ENCODE results near the gene AGPAT2.

The AGPAT2 gene

GRCh38 chr9:136687721-136688223 is 515 bp upstream of the AGPAT2 start:
- DNase-seq, result no peak

- DNase-seq, result no peak
These were observed 793 bp downstream of the AGPAT2 start for GRCh38 chr9:136686534-136686793.

DNA sequence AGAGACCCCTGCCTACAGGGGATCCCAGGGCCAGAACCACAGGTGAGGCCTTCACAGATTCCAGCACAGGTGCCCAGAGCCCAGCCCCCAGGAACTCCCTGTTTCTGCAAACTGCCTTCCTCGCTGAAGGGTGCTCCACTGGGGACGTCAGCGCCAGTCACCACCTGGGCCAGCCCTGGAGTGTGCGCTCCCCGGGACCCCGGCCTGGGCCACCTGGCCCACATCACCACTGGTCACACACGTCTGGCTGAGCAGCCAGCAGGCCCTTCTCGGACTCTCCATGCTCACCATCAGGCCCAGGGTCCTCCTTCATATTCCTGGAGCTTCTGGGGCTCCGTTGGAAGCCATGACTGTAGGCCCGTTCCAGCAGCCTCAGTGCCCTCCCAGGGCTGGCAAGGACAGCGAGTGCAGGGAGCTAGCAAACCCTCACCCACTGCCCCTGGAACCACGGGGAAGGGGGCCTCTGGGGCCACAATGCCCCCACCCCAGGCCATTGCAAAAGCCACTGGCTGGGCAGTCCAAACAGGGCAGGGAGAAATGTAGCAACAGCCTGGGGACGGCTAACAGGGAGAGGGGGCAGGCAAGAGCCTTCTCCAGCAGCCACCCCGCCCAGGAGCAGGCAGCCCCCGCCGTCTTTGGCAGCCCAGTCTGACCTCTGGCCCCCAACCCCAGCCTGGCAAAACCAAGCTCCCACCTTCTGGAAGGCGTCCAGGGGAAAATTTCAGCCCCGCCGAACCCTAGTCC is 1.3 kb downstream of the AGPAT2 start:
- no peak for DNase-seq

DNA sequence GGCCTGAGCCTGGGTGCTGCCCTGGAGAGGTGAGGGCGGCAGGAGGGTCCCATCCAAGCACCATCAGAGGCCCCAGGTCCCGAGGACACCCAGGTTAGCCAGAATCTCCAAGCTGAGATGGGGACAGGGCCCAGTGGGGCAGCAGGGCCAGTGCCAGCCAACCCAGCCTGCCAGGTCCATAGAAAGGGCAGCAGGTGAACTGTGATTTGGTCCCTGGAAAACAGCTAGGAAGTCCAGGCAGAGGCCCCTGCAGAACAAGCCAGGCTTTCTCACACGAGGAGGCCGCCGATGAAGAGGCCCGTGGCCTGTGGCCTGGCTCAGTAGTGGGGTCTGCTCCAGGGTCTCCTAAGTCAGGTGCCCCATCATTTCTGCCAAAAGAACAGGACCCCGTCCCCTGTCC is 2.0 kb downstream of the AGPAT2 start:
- no peak for DNase-seq

- DNase-seq, result no peak
These were observed 2.5 kb downstream of the AGPAT2 start for GRCh38 chr9:136684799-136685198.

GRCh38 chr9:136684339-136684738 is 2.9 kb downstream of the AGPAT2 start:
- no peak for DNase-seq

GRCh38 chr9:136683755-136684154 is 3.5 kb downstream of the AGPAT2 start:
- no peak for DNase-seq

GRCh38 chr9:136683173-136683745 is 4.0 kb downstream of the AGPAT2 start:
- DNase-seq, result no peak

DNA sequence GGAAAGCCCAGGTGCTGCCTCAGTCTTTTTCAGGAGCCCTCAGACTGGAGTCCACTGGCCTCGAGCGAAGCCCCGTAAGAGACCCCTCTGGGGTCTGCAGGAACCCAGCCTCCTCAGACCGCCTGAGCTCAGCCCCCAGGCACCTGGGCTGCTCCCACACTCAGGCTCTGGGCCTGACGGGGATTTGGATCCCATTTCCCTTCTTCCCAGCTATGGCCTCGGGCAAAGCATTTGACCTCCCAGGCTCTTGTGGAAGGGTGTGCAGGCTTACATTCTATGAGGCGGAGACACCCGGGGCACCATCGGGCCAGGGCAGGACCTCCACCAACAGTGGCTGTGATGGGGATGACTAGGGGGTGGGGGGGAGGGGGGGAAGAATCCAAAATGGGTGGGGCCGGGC is 4.5 kb downstream of the AGPAT2 start:
- DNase-seq, result no peak

DNA sequence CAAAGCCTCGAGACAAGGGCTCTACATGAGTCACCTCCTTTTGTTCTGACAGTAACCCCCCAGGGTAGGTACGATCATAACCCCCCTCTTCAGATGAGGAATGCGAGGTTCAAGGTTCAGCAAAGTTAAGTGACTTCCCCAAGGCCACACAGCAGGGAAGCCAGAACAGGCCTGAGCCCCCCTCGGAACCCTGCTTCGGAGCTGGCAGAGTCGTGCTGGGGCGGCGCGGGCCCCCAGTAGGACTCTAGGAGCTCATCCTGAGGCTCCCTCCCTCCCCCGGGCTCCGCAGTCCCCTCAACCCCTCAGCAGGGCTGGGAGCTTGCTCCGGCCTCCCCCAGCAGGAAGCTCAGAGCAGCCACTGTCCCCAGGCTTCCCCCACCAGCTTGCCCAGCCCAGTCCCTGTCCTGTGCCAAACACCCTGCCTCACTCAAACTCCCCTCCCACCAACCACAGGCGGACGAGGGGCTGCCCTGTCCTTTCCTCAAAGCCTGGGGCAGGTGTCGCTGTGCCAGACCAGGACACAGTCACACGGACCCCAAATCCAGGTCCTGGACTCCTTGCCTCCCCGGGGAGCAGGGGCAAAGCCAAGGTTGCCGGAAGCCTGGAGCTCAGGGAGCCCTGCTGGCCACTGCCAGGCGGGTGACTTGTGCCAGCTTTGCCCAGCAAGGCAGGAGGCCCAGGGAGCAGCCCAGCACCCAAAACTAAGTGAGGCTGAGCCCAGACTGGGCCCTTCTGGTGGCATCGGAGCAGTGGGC is 5.1 kb downstream of the AGPAT2 start:
- DNase-seq, result no peak

DNA sequence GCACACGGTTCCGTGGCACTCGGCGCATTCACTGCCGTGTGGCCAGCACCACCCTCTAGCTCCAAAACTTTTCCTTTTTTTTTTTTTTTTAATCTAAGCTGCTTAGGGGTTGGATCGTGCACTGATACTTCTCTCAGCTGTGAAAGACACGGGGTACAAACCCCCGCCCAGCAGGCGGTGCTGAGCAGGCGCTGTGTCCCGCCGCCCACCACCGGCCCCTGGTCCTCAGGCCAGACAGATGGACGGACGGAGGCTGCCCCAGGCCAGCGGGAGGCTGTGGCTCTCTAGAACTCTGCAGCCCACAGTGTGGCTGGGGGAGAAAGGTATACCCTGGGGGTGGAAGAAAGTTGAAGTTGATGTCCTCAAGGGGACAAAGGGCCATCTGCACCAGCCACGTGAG is 6.2 kb downstream of the AGPAT2 start:
- DNase-seq, result no peak

DNA sequence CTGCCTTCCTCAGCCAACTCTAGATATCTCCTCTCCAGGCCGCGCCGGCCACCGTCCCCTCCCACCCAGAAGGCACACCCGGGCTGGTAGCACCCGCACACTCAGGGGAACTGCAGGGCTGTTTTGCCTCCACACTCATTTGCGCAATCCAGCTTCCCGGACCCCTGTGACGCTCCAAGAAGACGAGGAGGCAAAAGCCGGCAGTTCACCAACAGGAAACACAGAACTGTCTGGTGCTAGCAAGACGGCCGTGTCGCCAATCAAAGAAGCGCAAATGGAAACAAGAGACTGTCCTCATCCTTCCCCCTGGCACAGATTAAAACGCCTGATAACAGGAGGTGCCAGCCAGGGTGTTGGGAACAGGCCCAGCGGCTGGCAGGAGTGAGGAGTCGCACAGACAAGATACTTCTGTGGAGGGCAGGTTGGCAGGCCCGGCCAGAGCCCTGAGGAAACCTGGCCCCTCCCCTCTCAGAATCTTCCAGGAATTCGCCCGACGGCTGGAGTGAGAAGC is 7.8 kb downstream of the AGPAT2 start:
- peak; percentile 37 for DNase-seq

- DNase-seq, result no peak
These were observed 8.6 kb downstream of the AGPAT2 start for GRCh38 chr9:136678624-136679023.

DNA sequence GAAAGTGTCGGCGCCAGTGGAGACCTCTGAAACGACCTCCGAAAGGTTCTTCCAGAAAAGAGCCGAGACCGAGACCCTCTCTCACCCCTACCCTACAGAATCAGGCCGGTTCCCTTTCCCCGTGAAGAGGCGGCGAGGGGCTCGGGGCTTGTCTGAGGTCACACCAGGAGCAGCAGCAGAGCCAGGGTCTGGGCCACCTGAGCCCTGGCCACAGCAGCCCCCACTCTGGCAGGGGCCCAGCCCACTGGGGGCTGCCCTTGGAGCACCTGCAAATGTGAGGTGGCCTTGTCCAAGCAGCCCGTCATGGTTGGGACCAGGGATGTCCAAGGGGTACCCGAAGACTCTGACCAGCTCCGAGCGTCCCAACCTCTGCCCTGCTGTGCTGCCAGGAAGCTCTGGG is 9.2 kb downstream of the AGPAT2 start:
- no peak for DNase-seq

GRCh38 chr9:136676920-136677686 is 10.2 kb downstream of the AGPAT2 start:
- no peak for DNase-seq

- no peak for DNase-seq
These were observed 10.9 kb downstream of the AGPAT2 start for GRCh38 chr9:136676297-136676794.

GRCh38 chr9:136675477-136676296 is 11.6 kb downstream of the AGPAT2 start:
- DNase-seq, result no peak

DNA sequence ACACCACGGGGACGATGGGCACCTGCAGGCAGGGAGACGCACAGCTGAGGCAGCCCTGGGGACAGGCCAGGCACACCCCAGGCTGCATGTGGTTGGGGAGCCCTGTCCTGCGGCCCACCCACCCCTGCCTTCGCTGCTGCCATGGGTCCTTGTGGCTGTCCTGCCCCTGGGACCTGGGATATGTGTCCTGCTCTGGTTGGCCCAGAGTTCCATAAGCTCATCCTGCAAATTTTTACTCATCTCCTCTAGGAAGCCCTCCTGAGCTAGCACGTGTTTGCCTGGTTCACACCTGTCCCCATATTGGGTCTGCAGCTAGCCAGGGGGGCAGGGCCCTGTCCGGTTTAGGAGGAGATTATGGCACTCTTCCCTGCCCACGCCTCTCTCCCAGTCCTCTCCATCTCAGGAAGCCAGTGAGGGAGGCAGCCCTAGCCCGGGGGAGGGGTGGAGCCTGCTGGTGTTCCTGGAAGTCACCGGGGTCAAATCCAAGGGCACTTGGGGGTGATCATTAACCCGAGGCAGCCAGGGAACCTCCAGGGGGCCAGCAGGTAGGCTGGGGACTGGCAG is 12.4 kb downstream of the AGPAT2 start:
- no peak for DNase-seq

DNA sequence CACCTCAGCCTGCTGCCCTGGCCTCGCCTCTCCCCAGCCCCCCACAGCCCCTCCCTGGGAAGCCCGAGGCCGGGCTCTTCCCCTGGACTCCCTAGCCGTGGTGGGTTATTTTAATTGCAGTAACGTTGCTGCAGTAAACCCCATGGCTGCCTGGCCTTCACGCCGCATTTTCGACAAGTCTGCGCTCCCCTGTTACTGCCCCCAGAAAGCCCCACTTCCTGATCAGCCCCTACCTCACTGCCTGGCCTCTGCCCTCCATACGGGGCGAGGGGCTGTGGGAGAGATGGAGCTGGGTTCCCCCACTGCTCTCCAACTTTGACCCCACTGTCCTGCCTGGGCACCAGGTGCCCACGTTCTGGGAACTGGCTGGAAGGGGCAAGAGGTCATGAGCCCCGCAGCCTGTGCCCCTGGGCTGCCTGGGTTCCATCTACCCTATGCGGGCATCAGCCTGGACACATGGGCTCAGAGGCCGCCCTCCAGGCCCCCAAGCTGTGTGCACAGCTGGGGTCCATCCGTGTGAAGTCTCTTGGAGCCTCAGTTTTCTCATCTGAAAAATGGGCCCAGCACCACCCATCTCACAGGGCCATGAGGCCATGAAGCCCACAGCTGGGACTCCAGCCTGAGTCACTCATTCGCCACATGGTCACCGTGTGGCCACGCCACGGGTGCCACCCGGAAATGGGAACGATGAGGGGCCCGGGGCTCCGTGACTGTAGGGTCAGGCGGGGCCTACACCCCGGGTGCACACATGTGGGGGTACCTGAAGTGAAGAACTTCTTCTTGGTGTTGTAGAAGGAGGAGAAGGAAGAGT is 13.1 kb downstream of the AGPAT2 start:
- DNase-seq, result no peak

- no peak for DNase-seq
These were observed 13.9 kb downstream of the AGPAT2 start for GRCh38 chr9:136673088-136673974.
